NCI-H748 treated with DMSO at 0.1 percent for 48 hours (cell line): Measurements from ENCODE around the gene P2RY1.
"Not testable (repeated sequence)": the region's sequence is repeated elsewhere in the genome, so short reads cannot be mapped to it uniquely, and the experiment has no call there.

Experiments used
- DNase-seq: peaks from one replicate; lab custom pipeline; 2025; lab: John Stamatoyannopoulos, UW

Gene P2RY1

DNA sequence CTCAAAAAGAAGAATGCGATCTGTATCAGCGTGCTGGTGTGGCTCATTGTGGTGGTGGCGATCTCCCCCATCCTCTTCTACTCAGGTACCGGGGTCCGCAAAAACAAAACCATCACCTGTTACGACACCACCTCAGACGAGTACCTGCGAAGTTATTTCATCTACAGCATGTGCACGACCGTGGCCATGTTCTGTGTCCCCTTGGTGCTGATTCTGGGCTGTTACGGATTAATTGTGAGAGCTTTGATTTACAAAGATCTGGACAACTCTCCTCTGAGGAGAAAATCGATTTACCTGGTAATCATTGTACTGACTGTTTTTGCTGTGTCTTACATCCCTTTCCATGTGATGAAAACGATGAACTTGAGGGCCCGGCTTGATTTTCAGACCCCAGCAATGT lies 1.3 kb downstream of the P2RY1 start:
- no peak for DNase-seq

DNA sequence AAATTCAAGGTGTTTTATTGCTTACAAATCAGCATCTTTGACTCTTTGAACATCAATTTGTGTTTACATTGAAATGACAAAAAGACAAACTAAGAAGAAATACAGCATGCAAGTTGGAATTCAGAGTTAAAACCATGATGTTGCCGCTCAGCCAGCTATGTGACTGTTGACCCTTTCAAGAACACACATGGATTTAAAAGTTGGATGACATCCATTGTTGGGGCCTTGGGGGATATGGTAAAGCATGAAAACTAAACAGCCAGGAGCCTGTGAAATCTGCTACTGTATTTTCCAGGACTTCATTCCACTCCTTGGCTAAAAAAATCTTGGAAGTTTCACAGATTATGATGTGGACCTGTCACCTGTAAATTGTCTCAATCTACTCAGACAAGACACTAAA lies 4.6 kb downstream of the P2RY1 start:
- no peak for DNase-seq

DNA sequence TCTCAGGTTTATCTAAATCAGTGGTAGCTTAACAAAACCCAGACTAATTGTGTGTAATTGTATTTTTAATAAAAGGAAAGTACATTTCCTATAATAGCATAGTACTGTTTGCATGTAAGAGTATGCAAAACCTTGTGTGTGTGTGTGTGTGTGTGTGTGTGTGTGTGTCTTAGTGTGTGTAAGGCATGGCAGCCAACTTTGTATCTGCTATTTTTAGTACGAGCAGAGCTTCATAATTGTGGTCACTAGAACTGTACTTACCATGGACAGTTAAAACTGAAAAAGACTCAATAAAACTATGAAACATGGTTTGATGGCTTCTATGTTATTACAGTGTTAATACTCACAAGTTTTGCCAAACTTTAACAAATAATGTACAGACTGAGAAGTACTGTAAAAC lies 6.2 kb downstream of the P2RY1 start:
- DNase-seq: no peak

DNA sequence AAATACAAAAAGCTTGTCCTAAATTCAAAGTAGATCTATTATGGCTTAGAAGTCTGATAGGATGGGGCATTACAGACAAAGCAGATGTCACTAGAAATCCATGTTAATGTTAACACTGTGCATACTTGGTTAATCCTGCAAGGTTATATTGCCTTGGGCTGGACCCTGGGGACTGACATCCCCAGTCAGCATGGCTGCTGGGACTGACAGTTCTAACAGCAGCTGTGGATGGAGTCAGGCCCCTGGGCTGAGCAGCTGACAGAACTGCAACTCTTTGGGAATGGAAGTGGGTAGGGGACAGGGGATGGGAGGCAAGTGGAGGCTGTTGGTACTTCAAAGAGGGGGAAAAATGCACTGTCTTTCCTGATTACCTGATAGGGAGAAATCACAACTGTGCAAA lies 7.5 kb downstream of the P2RY1 start:
- no peak for DNase-seq

DNA sequence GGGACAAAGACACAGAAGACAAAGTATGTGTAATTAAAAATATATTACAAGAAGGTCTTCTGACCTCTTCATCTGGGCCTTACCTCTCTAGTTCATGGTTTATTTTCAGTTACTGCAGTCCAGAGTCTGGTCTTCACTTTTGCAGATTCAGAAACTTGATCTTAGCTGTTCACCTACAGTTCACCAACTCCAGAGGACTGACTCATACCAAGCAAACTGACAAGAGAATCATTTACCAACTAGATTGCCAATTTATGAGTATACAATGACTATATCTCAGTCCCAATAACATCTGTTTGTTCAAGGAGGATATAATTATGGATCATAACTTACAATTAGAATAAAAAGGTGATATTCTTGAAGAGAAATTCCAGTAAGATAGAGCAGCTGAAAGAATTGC lies 9.0 kb downstream of the P2RY1 start:
- no peak for DNase-seq

DNA sequence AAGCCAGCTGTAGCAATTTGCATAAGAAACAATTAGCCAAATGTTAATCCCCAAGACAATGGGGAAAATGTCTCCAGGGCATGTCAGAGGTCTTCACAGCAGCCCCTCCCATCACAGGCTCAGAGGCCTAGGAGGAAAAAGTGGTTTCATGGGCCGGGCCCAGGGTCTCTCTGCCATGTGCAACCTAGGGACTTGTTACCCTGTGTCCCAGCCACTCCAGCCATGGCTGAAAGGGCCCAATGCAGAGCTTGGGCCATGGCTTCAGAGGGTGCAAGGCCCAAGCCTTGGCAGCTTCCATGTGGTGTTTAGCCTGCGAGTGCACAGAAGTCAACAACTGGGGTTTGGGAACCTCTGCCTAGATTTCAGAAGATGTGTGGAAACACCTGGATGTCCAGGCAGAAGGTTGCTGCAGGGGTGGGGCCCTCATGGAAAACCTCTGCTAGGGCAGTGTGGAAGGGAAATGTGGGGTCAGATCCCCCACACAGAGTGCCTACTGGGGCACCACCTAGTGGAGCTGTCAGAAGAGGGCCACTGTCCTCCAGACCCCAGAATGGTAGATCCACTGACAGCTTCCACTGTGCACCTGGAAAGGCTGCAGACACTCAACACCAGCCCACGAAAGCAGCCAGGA lies 11.8 kb downstream of the P2RY1 start:
- DNase-seq: not testable (repeated sequence)

DNA sequence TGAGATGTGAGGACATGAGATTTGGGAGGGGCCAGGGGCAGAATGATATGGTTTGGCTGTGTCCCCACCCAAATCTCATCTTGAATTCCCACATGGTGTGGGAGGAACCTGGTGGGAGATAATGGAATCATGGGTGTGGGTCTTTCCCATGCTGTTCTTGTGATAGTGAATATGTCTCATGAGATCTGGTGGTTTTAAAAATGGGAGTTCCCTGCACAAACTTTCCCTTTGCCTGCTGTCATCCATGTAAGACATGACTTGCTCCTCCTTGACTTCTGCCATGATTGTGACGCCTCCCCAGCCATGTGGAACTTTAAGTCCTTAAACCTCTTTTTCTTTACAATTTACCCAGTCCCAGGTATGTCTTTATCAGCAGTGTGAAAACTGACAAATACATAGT lies 12.7 kb downstream of the P2RY1 start:
- not testable (repeated sequence) for DNase-seq

DNA sequence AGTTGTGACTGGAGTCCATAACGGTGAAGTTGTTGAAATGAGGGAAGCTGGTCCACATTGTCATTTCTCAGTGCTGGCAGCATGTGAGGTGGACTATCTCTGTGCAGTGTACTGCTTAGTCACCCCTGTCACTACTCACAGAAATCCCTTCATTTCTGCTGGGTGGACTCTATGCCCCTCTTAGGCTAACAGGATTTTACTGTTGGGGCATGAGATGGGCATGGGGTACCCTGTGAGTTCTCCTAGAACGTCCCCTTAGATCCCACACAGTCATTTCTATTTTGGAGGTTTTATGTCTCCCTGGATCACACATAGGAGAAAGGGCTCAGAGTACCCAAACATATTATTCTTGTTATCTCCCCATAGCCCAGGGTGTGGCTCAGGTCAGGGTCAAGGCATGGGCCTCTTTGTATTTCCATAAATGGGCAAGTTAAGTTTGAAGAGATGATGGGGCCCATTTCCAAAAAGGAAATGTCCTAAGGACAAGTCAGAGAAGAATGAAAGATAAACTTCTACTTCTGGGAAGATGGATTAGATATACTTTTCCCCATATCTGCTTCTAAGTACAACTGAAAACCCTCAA lies 15.2 kb downstream of the P2RY1 start:
- no peak for DNase-seq

DNA sequence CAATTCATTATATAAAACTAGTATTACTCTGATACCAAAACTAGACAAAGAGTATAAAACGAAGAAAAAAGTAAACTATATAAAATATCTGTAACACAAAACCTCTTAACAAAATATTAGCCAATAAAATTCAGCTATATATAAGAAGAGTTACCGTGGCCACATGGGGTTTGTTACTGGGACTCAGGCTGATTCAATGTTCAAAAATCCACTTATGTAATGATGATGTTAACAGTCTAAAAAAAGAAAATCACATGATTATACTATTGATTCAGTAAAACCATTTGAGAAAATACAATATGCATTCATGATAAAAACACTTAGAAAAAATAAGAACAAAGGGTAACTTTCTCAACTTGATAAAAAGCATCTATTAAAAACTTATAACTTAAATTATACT lies 18.3 kb downstream of the P2RY1 start:
- DNase-seq: no peak

DNA sequence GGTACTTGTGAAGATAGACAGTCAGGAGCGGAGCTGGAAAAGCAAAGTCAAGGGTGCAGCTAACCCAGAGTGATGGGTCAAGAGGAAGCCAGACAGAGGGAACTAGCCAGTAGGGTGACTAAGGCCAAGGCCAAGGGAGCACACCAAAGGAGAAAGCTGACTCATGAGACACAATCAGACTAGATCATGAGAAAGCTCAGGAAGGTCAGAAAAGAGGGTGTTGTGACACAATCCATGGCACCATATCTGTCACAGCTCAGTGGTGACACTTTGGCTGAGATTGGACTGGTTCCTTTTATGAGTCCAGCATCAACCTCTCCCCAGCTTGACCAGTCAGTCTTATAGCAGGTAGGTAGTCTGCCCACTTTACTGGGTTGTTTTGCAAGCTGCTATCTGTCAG lies 22.2 kb downstream of the P2RY1 start:
- DNase-seq: no peak

DNA sequence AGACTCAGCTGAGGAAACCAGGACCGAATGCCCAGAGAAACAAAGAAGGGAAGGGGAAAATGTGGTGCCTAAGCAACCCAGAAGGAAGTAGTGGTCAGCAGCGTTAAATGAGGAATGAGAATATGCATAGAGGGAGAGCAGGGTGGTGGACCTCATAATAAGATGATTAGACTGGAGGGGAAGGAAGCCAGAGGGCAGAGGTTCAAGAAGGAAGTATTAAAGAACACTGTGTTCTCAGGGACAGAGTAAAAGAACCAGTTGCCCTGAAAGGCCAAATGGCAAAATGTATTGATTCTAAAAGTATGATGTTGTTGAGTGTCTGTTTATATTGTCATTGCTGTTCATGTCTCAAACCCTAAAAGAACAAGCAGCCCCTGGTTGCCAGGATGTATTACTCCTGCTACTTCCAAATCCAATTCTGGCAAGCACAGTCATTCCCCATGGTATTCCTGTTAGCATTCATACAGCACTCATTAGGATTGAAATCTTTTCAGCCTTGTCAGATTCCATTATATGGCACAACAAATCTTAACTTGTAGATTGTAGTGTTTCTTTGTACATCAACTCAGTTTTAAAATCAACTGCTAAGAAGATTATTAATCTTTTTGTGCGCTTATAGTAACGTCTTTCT lies 23.4 kb downstream of the P2RY1 start:
- no peak for DNase-seq

DNA sequence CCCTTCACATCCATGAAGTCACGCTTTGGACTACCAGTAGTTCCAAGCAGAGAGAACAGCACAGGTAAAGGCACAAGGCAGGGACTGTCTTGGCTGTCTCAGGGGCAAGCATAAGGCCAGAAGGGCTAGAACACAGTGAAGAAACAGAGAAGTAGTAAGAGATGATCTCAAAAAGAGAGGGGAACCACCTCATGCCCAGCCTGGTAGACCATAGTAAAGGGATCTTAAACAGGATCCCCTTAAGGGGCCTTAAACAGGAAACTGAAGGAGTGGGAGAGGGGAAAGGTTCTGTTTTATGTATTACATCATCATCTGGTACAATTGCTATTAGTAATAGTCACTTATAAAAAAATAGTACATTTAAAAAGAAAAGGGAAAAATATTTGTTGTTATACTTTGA lies 25.8 kb downstream of the P2RY1 start:
- DNase-seq: no peak

DNA sequence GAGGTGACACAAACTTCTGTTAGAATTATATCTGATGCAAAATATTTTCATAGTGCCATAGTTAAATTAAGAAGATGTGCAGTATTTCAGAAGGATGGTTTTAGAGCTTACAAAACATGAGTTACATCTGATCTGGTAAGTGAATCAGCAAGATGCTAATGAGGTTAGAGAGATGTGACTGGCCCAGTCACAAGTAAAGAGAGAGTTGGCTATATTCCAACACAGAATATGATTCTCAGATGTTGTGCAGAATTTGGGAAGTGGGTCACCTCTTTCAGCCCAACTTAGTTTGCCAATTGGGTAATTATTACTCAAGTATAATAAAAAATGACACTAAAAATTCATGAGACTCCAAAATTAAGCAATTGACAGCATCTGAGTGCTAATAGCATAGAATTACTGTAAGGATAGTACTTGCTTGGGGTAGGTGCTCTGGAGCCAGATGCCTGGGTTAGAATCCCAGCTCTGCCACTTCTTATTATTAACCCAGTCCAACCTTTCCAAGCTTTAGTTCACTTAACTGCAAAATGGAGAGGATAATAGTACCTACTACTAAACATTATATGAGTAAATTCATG lies 30.8 kb downstream of the P2RY1 start:
- DNase-seq: no peak

DNA sequence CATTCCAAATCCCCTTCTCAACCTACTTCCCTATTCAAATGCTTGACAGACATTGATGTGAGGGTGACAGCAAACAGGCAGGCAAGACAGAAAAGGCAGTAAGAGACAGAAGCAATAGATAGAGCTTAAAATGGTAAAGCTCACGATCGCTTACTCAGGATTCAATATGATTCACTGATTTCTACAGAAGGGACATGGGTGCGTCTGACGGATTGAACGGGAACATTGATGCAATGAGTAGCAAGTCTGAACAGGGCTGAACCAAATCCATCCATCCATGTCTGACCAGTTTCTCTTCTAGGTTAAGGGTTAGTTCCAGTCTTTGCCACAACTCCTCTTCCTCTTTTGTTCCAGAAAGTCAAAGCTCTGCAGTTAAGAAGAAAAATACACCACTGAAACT lies 35.1 kb downstream of the P2RY1 start:
- no peak for DNase-seq

DNA sequence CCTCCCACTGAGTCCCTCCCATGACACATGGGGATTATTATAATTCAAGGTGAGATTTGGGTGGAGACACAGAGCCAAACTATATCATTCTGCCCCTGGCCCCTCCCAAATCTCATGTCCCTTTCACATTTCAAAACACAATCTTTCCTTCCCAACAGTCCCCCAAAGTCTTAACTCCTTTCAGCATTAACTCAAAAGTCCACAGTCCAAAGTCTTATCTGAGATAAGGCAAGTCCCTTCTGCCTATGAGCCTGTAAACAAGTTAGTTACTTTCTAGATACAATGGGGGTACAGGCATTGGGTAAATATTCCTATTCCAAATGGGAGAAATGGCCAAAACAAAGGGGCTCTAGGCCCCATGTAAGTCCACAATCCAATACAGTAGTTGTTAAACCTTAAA lies 38.4 kb downstream of the P2RY1 start:
- DNase-seq: not testable (repeated sequence)

DNA sequence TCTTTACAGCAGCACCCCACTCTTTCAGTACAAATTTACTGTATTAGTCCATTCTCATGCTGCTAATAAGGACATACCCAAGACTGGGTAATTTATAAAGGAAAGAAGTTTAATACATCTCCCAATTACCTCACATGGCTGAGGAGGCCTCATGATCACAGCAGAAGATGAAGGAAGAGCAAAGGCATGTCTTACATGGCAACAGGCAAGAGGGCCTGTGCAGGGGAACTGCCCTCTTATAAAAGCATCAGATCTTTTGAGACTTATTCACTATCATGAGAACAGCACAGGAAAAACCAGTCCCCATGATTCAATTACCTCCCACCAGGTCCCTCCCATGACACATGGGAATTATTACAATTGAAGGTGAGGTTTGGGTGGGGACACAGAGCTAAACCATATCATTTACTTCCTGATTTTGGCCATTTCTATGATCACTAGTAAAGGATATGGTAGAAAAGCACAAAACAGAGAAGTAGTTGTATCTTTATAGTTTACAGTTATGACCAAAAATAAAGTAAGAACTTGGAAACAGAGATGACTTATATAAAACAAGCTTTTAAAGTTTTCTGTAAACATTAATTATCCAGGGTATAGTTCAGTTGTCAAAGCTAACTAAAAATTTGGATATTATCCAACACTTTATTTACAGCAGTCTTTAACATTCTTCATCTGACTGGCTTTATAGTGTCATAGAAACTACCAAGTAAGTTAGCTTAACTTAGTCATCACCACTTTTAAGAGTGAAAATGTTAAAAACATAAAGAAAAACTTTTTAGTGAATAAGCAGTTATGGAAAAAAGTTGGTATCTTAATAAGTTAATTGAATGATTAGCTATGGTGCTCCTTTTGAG lies 40.2 kb downstream of the P2RY1 start:
- no peak for DNase-seq

DNA sequence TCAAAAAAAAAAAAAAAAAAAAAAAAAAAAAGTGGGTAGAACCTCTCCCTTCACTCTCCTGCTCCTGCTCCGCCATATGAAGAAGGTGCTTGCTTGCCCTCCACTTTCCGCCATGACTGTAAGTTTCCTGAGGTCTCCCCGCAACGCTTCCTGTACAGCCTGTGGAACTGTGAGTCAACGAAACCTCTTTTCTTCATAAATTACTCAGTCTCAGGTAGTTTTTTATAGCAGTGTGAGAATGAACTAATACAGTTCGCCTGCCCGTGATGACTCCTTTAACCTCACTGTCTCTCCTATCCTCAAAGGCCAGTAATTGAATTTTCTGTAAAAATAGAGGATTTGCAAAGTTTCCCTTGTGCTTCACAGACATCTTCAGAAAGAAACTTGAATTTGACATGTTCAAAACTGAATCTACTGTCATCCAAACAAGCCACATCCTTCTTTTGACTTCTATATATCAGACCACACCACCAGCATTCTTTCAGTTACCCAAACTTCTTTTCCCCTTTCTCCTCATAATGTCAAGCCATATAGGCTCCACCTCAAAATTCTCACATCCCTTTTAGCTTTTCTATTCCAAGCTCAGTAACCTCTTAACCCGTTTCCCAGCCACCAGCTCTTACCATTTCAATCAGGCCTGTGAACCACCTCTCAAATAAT lies 44.3 kb downstream of the P2RY1 start:
- no peak for DNase-seq

DNA sequence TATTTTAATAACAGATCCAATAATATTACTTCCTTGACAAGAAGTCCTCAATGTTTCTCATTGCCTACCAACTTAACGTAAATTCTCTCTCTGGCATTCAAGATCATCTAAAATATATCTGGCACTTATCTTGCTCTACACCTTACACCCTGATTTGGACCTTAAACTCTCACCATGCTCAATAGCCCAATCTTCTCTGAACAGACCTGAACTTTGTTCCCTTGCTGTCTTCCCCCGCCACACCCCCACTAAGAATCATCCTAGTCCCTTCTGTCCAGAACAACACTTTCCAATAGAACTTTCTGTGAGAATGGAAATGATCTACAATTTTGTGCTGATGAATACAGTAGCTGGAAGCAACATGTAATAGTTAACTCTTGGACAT lies 44.9 kb downstream of the P2RY1 start:
- no peak for DNase-seq

DNA sequence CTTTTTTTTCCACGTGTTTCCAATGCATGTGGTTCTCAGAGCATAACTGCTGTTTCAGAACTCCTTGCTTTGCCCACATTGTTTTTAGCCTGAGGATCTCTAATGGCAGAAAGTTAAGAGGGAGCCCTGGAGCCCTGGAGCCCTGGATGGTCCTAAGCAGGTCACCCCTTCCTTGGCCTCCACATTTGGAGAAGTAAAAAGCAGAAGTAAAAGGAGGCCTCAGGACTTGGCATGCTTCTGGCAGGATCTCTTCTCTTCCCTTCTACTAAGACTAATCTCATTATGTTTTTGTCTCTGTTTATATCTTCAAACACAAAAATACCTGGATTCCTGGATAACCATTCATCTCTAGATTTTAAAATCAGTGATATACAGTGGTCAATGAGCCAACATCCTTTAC lies 50.1 kb downstream of the P2RY1 start:
- DNase-seq: no peak
